Stimulated activated CD4-positive, alpha-beta T cell treated with anti-CD3 and anti-CD28 coated beads, Interleukin-12 subunit alpha, Interleukin-12 subunit beta, amount 100 ng/mL, for 48 hours (primary cell): ENCODE measurements around the gene WDR18.
"Not testable (repeated sequence)": the region's sequence is repeated elsewhere in the genome, so short reads cannot be mapped to it uniquely, and the experiment has no call there.

Experiments
- DNase-seq, 3 donors: peaks; one replicate each; pipeline ENCODE4 v3.0.0-alpha.2; 2020; ENCODE audit warnings: low read depth in 2 of 3, low spot score in 1 of 3

The WDR18 gene

GRCh38 chr19:1018932-1019615, 34.9 kb downstream of the WDR18 start:
- DNase-seq, result no peak

- DNase-seq, result no peak
These were observed 35.4 kb downstream of the WDR18 start for GRCh38 chr19:1019616-1019961.

GRCh38 chr19:1019980-1020867, 36.1 kb downstream of the WDR18 start:
- no peak for DNase-seq

- DNase-seq, result peak; percentile 93 to 96 (median 96)
These were observed 36.8 kb downstream of the WDR18 start, which contains the start of gene TMEM259 for GRCh38 chr19:1020868-1021425. Gene TMEM259, minus strand, starts transcription at chr19:1021123. Its CDS starts 127 bp downstream, at chr19:1020996.

- DNase-seq, result not testable (repeated sequence)
These were observed 39.7 kb downstream of the WDR18 start for GRCh38 chr19:1023883-1024188.

GRCh38 chr19:1025080-1025479, 40.9 kb downstream of the WDR18 start:
- DNase-seq, result not testable (repeated sequence)

GRCh38 chr19:1025960-1026782, 42.0 kb downstream of the WDR18 start, which contains the start of gene CNN2:
Gene CNN2, plus strand, starts transcription at chr19:1026608. Its CDS starts 54 bp downstream, at chr19:1026662.
- peak in 2 of 3 donors; percentile 39 to 68 for DNase-seq

- DNase-seq, result no peak
These were observed 42.9 kb downstream of the WDR18 start for GRCh38 chr19:1026783-1027649.

- DNase-seq, result no peak
These were observed 43.5 kb downstream of the WDR18 start for GRCh38 chr19:1027650-1028061.

GRCh38 chr19:1028062-1028926, 44.1 kb downstream of the WDR18 start:
- no peak for DNase-seq

GRCh38 chr19:1032264-1032867, 48.2 kb downstream of the WDR18 start:
- DNase-seq, result no peak

- DNase-seq, result no peak
These were observed 52.0 kb downstream of the WDR18 start for GRCh38 chr19:1035998-1036621.

- no peak for DNase-seq
These were observed 53.5 kb downstream of the WDR18 start for GRCh38 chr19:1037621-1038064.

- DNase-seq, result no peak
These were observed 55.0 kb downstream of the WDR18 start for GRCh38 chr19:1038978-1039645.

GRCh38 chr19:1039646-1040475, 55.7 kb downstream of the WDR18 start, which contains the start of gene ABCA7:
Gene ABCA7, plus strand, starts transcription at chr19:1040107. Its CDS starts 1,255 bp downstream, at chr19:1041362.
- DNase-seq, result peak; percentile 99 to 100 (median 99)

- peak; percentile 87 to 94 (median 89) for DNase-seq
These were observed 56.5 kb downstream of the WDR18 start for GRCh38 chr19:1040476-1041271.
